ENCODE results near the gene PLXDC2.

PLXDC2 gene

DNA sequence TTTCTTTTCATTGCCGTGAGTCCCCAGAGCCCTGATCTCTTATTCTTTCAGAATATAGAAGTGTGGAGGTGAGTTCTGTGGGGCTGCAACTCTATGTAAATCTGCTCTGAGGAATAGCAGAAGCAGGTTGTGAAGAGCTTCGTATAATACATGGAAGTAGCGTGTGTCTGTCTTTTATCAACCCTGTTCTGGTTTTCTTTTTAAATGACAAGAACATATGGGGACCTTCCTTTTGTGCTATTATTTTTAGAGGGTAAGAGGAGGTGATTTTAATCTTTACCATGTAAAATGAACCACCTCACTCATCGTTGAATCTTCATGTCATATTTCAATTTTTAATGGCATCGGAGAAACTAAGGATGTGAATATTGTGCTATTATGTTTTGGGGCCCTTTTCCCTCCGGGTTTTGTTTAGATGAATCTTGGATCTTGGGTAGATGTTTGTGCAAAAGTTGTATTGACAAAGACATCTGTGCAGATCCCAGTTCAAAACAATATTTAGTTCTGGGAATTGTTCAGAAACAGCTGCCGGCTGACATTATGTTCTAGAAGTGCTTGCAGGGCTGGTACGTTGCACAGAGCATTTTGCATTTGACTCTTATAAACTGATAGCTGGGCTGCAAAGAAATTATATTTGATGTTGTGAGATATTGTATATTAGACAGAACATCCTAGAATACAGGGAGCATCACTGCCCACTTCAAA lies 46.7 kb downstream of the PLXDC2 start:
- no peak for DNase-seq

DNA sequence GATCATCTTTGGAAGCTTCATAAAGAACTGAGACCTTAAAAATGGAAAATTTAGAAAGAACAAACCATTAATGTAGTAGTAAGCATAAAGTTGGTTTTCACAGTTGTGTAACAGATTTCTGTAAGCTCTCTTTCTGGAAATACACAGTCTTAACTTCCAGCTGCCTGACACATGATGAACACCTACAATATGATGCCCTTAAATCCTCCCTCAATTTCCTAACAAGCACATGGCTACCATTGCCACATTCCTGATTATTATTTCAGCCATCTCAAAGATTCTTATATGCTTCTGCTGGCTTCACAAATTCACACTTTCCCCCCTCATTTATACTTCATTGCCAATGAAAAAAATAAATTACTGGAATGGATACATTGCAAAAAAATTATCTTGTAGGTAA lies 49.4 kb downstream of the PLXDC2 start:
- no peak for DNase-seq

DNA sequence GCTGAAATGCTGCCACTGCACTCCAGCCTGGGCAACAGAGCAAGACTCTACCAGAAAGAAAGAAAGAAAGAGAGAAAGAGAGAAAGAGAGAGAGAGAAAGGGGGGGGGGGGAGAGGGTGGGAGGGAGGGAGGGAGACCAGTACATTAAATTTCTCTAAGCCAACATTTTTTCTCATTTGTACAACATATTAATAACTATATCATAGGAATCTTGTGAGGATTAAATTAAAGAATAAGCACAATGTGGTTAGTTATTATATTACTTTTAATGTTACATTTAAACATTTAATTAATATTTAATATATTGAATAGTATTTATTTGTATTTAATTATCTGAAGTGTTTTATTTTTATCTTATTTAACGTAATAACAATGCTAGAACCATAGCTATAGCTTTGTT lies 53.1 kb downstream of the PLXDC2 start:
- DNase-seq = no peak

DNA sequence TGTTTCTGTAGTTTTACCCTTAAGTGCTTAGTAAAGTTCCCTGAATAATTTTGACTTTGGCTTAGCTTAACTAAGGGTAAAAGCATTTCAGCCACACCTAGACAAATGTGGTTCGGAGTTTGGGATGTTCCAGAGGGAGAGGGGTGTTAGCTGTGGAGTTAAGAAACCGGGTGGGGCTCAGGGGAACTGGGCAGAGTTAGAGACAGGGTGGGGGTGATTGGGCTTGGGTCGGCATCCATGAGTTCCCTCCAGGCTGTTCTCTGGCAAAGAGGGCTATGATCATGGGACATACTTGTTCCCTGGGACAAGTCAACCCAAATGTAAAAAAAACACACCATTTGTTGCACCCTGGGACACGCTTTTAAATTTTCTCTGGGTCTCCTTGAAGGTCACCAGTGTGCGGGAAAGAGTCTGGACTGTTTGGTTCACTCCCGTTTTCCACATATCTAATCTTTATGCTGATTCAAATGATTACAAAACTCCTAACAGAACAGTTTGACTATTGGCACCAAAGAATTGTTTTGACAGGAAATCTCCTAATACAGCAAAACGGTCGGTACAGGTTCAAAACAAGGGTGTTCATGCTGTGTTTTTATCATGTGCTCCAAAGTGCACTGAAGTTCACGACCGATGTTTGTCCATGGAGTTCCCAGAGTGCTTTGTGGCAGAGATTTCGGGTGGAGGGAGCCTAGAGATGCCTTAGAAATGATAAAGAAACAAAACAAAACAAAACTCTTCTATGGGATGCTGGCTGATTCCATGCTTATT lies 56.5 kb downstream of the PLXDC2 start:
- DNase-seq = no peak

DNA sequence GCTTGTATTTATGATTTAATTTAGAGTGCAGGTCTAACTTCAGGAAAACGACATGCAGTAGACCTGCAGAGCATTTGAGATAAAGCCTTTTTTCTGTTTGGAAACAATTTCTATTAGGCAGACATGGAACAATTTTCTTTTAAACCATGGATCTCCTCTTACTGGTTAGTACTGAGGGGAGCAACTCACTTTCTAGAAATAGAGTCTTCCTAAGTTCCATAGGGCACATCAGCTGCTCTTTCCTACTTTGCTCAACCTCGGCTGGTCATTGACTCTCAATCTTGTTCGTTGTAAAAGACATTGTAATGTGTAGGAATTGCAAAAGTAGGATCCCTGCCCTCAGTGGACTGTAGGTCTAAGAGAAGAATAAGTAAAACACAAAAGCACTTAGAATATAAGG lies 58.0 kb downstream of the PLXDC2 start:
- DNase-seq = no peak

DNA sequence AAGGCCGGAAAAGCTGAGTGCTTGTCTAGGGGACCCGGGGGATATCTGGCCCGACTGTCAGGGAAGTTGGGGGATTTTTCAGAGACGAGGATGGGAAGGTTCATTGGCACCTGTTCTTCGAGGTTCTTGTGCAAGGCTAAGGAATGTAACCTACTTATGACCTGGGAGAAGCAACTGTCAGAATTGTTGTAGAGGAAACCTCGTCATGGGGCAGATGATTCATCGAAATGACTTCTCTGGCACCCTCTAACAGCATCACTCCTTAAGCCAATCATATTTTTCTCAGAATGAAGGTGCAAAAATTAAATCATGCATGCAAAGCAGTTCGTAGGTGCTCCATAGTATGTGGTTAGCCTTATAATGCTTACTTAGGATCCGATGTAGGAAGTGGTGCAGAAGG lies 58.6 kb downstream of the PLXDC2 start:
- DNase-seq = no peak

DNA sequence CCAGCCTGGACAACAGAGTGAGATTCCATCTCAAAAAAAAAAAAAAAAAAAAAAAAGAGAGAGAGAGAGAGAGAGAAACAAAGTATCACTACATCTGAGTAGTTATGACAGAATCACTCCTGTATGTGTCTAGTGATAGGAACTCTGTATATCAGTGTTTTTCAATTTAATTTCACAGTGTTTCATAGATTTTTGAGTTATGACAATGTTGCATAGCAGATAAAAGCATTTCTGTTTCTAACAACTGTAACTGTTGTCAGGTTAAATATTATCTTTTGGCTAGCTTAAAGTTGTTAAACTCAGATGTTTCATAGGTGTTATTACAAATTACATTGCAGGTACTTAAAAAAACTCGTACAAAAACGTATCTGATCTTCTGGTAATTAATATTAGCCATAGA lies 60.3 kb downstream of the PLXDC2 start:
- DNase-seq = no peak

DNA sequence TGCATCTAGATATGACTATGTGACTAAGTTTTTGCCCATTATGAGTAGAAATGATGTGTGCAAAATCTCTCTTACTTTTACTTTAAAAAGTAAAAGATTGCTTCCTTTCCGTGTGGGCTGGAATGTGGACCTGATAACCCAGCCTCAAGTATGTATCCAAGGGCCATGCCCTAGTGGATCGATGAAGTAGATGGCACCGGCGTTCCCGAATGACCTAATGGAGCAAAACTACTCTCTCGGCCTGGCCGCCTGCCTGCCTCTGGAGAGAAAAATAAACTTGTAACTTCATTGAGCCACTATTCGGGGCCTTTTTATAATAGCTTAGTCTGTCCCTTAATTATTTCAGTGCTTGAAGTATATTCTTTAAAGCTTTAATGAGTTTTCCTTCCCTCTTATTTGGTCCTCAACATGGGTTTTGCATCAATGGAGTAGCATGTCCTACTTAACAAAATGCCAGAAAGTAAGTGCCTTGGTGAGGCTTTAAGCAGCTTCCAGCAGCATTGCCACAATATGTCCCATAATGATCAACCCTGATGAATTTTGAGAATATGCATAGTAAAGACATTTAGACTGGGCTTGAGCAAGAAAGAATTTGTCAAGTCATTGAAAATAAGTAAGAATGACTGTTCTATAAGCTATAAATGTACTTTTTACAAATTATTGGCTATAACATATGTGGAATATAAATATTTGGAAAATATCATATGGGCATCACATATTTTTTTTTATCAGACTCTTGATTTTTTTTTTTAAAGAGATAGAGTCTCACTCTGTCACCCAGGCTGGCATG lies 61.4 kb downstream of the PLXDC2 start:
- no peak for DNase-seq

DNA sequence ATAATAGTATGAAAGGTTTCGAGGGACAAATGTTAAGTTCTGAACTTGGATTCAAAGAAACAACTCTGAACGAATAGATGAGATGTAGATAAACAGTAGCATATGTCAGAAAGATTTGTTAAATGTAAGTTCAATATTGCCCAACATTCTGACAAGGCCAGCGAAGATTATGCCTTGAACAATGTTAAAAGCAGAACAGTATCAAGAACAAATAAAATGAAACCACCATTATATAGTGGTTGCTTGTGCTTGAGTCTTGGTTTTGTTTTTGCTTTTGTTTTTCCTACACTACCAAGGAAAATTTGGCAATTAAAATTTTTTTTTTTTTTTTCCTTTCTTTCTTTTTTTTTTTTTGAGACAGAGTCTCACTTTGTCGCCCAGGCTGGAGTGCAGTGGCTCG lies 66.4 kb downstream of the PLXDC2 start:
- DNase-seq = no peak

DNA sequence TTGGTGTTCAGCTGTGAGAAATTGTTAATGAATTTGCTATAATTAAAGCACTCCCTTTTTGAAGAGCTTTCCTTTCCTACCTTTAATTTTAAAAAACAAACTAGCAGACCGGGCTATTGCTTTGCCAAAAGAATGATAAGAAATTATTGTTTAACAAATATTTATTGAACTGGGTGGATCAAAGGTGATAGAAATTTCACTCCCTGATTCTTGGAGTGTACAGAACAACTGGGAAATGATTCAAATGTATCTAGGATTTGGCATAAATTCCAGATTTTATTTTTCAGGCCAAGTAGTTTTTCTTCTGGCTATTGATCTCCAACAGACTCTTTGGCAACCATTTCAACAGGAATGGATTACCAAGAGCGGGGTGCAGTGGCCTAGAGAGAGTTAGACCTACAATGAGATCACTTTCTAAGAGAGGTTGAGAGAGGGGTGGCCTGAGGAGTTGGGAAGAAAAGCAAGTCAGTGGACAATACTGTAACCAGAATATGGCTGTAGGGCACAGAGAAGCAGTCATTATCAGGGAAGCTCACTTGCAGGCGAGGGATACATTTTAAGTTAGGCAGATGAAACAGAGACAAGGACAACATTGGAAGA lies 71.9 kb downstream of the PLXDC2 start:
- no peak for DNase-seq

DNA sequence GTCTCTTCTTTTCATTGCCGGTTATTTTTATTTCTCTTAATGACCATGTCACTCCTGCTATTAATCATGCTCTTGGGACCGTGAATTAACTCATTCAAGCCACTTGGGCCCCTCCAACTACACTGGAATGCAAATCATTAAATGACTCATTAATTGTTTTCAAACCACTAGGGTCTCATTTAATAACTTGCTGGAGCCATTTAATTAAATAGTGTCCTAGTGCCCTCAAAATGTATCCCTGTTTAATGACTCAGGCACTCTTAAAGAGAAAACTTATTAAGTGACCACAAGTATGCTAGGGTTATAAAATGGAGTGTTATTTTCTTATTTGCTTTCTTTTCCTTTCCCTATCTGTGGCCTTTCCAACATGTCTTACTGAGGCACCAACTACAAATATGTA lies 73.0 kb downstream of the PLXDC2 start:
- DNase-seq = no peak

DNA sequence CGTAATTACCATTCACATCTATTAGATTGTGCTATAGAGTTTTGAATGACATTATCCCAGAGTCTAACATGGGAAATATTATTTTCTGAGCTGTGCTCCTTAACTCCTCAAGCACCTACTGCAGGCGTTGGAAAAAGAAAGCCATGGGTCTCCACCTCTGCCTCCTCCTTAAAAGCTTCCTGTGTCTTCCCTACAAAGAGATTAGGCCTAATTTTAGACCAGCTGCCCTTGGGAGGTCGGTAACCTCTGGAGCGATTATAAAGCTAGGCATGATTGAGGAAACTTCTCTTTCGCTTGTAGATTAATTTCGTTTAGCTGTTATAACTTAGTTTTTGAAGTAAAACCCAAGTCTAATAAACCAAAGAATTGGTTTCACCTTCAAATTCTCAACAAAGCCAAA lies 75.2 kb downstream of the PLXDC2 start:
- no peak for DNase-seq

DNA sequence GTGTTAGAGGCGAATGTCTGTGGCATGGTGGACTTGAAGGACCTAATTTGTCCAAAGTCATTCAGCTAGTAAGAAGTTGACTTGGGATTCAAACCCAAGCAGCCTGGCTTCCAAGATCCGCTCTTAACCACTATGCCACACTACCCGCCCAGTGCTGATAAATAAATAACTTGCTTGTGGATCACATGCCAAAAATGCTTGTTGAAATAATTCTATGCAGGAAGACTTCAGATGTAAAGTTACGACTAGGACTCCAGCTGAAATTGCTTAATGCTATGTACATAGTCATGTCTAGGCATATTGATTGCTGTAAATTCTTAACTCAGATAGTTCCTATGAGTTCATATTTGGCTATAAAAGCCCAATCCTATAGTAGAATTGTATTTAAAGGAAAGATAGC lies 76.0 kb downstream of the PLXDC2 start:
- no peak for DNase-seq

DNA sequence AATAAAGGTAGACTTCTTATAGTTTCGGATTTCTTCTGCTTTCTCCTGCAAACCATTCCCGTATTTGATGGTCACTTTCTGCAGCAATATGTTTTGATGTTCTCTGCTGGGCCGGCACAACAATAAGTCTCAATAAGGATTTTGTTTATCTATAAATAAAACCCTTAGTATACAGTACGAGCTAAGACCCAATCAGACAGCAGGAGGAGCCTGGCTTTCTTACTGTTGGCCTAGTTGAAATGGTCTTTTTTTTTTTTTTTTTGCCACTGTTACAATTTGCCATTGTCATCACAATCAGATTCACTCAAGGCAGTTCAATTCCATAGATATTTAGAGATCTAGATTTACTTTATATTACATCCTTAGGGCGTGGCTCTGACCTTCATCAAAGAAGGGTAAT lies 76.4 kb downstream of the PLXDC2 start:
- no peak for DNase-seq

DNA sequence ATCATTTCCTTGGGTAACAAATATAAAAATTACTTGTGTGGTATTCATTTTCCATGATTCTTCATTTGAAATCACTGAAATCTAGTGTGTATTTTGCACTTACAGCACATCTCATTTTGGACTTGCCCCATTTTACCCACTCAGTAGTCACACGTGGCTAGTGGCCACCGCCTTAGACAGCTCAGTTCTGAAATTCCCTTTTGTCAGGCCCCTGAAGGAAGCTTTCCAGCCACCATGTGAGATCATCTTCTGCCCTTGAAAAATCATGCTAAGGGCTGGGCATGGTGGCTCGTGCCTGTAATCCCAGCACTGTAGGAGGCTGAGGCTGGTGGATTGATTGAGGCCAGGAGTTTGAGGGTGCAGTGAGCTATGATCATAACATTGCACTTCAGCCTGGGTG lies 79.3 kb downstream of the PLXDC2 start:
- DNase-seq = no peak

DNA sequence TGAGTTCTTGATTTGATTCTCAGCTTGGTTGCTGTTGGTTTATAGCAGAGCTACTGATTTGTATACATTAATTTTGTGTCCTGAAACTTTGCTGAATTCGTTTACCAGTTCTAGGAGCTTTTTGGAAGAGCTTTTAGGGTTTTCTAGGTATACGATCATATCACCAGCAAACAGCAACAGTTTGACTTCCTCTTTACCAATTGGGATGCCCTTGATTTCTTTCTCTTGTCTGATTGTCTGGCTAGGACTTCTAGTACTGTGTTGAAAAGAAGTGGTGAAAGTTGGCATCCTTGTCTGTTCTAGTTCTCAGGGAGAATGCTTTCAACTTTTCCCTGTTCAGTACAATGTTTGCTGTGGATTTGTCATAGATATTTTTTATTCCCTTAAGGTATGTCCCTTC lies 86.2 kb downstream of the PLXDC2 start:
- no peak for DNase-seq

DNA sequence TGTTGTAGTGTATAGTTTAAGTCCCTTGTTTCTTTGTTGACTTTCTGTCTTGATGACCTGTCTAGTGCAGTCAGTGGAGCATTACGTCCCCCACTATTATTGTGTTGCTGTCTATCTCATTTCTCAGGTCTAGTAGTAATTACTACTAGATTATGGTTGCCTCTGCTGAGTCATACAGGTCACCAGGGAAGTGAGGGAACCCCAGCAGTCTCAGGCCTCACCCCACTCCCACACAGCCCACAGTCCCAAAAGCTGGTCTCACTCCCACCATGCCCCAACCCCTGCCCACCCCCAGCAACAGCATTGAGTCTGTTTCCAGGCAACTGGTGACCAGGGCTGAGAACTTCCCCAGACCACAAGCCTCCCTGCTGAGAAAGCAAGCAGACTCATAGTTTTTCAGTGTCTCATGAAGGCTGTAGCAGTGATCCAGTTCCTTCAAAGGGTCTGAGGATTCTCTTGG lies 88.0 kb downstream of the PLXDC2 start:
- DNase-seq = no peak

DNA sequence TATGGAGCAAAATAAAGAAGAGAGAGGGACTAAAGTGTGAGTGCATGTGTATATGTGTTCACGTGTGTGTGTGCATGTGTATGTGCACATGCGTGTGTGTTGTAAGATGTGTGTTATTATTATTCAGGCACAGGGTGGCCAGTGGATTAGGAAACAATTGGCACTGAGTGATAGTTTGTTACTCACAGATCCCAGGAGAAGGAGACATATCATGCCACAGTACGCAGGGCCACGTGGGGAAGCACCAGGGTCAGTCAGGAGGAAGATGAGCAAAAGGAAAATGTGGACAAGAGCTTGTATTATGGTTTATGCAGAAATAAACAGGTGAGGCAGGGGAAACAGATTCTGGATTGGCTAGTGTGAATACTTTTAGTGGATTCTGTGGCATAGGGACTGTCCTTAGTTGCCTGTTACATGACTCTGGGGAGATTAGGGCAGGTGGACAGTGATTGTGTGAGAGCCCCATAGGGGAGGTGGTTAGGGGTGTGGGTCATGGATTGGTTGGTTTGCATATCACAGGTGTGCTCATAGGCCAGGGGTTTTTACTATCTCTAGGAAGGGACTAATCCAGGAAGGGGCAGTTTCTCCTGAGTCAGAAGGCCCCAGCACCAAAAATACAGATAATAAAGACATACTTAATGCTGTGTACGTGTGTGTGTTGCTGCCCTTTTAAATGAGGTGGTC lies 90.0 kb downstream of the PLXDC2 start:
- DNase-seq = no peak

DNA sequence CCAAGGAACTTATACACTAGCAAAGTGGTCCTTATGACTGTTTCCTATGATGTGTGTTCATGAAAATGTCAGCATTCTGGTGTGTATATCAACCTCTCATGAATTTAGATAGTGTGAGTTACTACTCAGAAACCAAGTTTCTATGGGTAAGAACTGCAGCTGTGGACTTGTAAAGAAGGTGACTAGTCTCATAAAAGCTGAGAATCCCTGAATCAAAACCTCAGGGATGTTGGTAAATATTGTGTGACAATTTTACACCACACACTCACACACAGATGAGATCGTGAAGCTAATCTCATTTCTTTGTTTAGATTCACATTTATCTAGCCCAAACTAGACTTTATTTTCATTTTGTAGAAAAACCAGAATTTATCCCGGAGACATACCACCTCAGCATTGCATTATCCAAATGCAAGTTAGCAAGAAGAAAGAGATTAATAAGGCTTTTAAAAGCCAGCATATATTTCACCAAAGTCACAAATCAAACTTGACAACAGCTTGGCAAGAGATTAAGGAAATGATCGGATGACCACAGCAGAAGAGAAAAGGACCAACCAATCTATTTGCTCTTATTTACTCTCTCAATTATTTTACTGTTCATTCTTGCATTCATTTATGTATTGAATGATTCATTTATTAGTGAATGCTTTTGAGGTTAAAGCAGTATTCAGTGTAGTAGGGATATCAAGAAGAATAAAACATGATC lies 92.9 kb downstream of the PLXDC2 start:
- DNase-seq = no peak

DNA sequence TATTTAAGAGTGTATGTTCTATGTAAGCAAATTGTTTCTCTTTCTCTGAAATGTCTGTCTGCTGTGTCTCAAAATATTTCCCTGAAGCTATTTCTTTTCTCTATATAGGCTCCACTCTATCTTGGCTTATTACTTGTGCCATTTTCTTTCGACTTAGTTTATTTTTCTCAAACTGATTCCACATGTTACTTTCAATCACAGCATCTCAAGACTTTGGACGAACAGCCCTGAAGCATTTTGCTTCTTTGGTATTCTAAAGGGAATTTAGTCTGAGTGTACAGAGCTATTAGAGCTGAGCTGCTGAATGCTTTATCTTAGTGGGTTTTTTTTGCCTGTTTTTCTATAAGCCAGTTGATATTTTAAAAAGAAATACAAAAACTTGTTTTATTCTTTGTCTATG lies 95.7 kb downstream of the PLXDC2 start:
- DNase-seq = no peak

DNA sequence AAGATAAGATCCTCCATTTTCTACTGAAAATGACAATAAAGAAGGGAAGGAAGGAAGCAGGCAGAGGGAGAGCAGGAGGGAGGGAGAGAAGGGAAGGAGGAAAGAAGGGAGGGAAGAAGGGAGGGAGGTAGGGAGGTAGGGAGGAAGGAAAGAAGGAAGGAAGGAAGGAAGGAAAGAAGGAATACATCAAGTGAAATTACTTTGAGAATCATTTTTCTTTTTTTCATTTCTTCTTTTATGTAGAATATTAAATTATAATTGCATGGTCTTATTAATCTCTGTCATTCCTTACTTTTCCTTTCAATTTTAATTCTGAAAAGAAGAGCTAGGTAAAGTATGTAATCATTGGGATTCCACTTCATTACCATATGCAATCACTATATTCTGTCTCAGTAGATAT lies 97.8 kb downstream of the PLXDC2 start:
- DNase-seq = no peak

DNA sequence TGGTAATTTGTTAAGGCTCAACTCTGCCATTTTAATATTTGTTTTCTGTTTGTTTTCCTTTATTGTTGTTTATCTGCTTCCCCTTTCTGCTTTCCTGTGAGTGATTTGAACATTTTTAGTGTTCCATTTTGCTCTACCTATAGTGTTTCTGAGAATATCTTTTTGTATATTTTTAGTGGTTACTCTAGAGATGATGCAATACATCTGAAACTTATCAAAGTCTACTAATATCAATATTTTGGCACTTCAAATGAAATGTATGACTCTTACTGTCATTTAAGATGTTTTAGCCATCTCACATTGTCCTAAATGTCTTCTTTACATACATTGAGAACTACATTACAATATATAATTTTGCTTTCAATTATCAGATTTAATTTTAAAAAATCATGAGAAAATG lies 98.9 kb downstream of the PLXDC2 start:
- DNase-seq = no peak
